Neural cell (in vitro differentiated cells): ENCODE results near the gene BPIFB1.

Experiments
- CTCF ChIP-seq: fragments of 450-650 bp; IDR thresholded peaks from 2 replicates; pipeline ENCODE4 v1.5.1; 2014; ENCODE audit warnings: antibody characterized with exemption, mild to moderate bottlenecking, moderate library complexity; ENCODE audit not compliant: poor library complexity, severe bottlenecking
- EZH2 ChIP-seq: fragments of 200-600, 300-800 bp; shearing (Covaris generic), sonication (generic); IDR thresholded peaks from 2 replicates; pipeline ENCODE4 v1.6.1; 2014; ENCODE audit warnings: antibody characterized with exemption, low read length, borderline replicate concordance, mild to moderate bottlenecking; ENCODE audit not compliant: insufficient read depth, poor library complexity, severe bottlenecking
- POLR2AphosphoS5 ChIP-seq: IDR thresholded peaks from 2 replicates; pipeline ENCODE4 v1.6.1; 2012
- REST ChIP-seq: IDR thresholded peaks from 2 replicates; pipeline ENCODE4 v1.6.1; 2012; ENCODE audit warnings: borderline replicate concordance
- SMC3 ChIP-seq: fragments of 450-650 bp; conservative IDR thresholded peaks from 2 replicates; pipeline ENCODE4 v1.6.1; 2014; ENCODE audit warnings: antibody characterized with exemption, mild to moderate bottlenecking, moderate library complexity; ENCODE audit not compliant: poor library complexity
- TAF1 ChIP-seq: IDR thresholded peaks from 2 replicates; pipeline ENCODE4 v1.6.1; 2012; ENCODE audit warnings: low read depth

- TF ChIP-seq POLR2AphosphoS5: no peak
- TF ChIP-seq CTCF: no peak
- TF ChIP-seq REST: no peak
- TF ChIP-seq EZH2: no peak
- no peak for TF ChIP-seq SMC3
- no peak for TF ChIP-seq TAF1
Observed at GRCh38 chr20:33236351-33236750, 46.7 kb upstream of the BPIFB1 start.
